ENCODE data around the gene SPAG16. TPM values are rescaled to one million over a fixed set of nuclear protein-coding genes. Genes with fewer than 3 reads are reported as not detected.

SPAG16 gene
- total RNA-seq, 1 experiment from 2014 or later, result 16.0 TPM

- TF ChIP-seq PRRX2 (CRISPR knock-in tag; IDR thresholded peaks at IDR 0.05), result no peak
- TF ChIP-seq ZNF317 (CRISPR knock-in tag; IDR thresholded peaks at IDR 0.05; ENCODE audit: borderline replicate concordance, low read depth), result no peak
- no peak for TF ChIP-seq ESRRA (CRISPR knock-in tag; IDR thresholded peaks at IDR 0.05; ENCODE audit: borderline replicate concordance)
- TF ChIP-seq ZNF138 (CRISPR knock-in tag; conservative IDR thresholded peaks at IDR 0.05), result no peak
- no peak for TF ChIP-seq ZSCAN18 (CRISPR knock-in tag; IDR thresholded peaks at IDR 0.05)
- TF ChIP-seq CTCF (IDR thresholded peaks at IDR 0.05), result peak; percentile 63; the same call in 1 of the 2 replicates
- ATAC-seq (no peak; the same call in 1 of the 2 replicates), DNase-seq (ENCODE audit: low spot score) (peak; percentile 39)
- Mint-ChIP-seq H3K27ac (no peak overlapping the region), H3K4me1 (peaks cover 8% of the 10 kb centered on the region), H3K4me3 (no peak overlapping the region), H3K27me3 (ENCODE audit: low read depth) (no peaks in the 10 kb centered on the region), H3K36me3 (no peaks in the 10 kb centered on the region), H3K9me3 (no peaks in the 10 kb centered on the region)
- ChIA-PET POLR2A (no interaction called here), CTCF (interaction anchor here (0.7 kb wide), 1 partner anchor 38 kb away, joined by 3 read pairs; the partner anchor contains the start of gene SPAG16)
Observed at GRCh38 chr2:213246497-213247281, 37.6 kb upstream of the SPAG16 start.

GRCh38 chr2:213247566-213247965 is 36.7 kb upstream of the SPAG16 start:
- H3K36me3 Mint-ChIP-seq, result no peaks in the 10 kb centered on the region
- no peak for DNase-seq (ENCODE audit: low spot score)
- no peak overlapping the region for H3K27ac Mint-ChIP-seq
- ATAC-seq, result no peak
- peaks cover 17% of the 10 kb centered on the region for H3K4me1 Mint-ChIP-seq
- no peaks in the 10 kb centered on the region for H3K27me3 Mint-ChIP-seq (ENCODE audit: low read depth)
- H3K4me3 Mint-ChIP-seq, result no peak overlapping the region
- ChIA-PET CTCF (interaction anchor here (0.6 kb wide), 1 partner anchor 1561 kb away, joined by 3 read pairs; no protein-coding TSS in a partner anchor), POLR2A (no interaction called here)
- H3K9me3 Mint-ChIP-seq, result no peaks in the 10 kb centered on the region
- TF ChIP-seq ATF1 (CRISPR knock-in tag; IDR thresholded peaks at IDR 0.05), result no peak
- TF ChIP-seq ZNF121 (CRISPR knock-in tag; IDR thresholded peaks at IDR 0.05), result no peak
- TF ChIP-seq, protein P1, sequence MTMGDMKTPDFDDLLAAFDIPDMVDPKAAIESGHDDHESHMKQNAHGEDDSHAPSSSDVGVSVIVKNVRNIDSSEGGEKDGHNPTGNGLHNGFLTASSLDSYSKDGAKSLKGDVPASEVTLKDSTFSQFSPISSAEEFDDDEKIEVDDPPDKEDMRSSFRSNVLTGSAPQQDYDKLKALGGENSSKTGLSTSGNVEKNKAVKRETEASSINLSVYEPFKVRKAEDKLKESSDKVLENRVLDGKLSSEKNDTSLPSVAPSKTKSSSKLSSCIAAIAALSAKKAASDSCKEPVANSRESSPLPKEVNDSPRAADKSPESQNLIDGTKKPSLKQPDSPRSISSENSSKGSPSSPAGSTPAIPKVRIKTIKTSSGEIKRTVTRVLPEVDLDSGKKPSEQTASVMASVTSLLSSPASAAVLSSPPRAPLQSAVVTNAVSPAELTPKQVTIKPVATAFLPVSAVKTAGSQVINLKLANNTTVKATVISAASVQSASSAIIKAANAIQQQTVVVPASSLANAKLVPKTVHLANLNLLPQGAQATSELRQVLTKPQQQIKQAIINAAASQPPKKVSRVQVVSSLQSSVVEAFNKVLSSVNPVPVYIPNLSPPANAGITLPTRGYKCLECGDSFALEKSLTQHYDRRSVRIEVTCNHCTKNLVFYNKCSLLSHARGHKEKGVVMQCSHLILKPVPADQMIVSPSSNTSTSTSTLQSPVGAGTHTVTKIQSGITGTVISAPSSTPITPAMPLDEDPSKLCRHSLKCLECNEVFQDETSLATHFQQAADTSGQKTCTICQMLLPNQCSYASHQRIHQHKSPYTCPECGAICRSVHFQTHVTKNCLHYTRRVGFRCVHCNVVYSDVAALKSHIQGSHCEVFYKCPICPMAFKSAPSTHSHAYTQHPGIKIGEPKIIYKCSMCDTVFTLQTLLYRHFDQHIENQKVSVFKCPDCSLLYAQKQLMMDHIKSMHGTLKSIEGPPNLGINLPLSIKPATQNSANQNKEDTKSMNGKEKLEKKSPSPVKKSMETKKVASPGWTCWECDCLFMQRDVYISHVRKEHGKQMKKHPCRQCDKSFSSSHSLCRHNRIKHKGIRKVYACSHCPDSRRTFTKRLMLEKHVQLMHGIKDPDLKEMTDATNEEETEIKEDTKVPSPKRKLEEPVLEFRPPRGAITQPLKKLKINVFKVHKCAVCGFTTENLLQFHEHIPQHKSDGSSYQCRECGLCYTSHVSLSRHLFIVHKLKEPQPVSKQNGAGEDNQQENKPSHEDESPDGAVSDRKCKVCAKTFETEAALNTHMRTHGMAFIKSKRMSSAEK (CRISPR knock-in tag; IDR thresholded peaks at IDR 0.05; ENCODE audit: borderline replicate concordance), result no peak
- TF ChIP-seq NFATC4 (CRISPR knock-in tag; IDR thresholded peaks at IDR 0.05), result no peak
- no peak for TF ChIP-seq SMAD3 (CRISPR knock-in tag; IDR thresholded peaks at IDR 0.05; ENCODE audit: borderline replicate concordance)
- TF ChIP-seq ZNF138 (CRISPR knock-in tag; conservative IDR thresholded peaks at IDR 0.05), result no peak
- TF ChIP-seq ZNF281 (CRISPR knock-in tag; IDR thresholded peaks at IDR 0.05), result no peak
- no peak for TF ChIP-seq ZNF425 (CRISPR knock-in tag; conservative IDR thresholded peaks at IDR 0.05)
- TF ChIP-seq, protein P2, sequence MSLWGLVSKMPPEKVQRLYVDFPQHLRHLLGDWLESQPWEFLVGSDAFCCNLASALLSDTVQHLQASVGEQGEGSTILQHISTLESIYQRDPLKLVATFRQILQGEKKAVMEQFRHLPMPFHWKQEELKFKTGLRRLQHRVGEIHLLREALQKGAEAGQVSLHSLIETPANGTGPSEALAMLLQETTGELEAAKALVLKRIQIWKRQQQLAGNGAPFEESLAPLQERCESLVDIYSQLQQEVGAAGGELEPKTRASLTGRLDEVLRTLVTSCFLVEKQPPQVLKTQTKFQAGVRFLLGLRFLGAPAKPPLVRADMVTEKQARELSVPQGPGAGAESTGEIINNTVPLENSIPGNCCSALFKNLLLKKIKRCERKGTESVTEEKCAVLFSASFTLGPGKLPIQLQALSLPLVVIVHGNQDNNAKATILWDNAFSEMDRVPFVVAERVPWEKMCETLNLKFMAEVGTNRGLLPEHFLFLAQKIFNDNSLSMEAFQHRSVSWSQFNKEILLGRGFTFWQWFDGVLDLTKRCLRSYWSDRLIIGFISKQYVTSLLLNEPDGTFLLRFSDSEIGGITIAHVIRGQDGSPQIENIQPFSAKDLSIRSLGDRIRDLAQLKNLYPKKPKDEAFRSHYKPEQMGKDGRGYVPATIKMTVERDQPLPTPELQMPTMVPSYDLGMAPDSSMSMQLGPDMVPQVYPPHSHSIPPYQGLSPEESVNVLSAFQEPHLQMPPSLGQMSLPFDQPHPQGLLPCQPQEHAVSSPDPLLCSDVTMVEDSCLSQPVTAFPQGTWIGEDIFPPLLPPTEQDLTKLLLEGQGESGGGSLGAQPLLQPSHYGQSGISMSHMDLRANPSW (CRISPR knock-in tag; conservative IDR thresholded peaks at IDR 0.05; ENCODE audit: low read depth), result no peak
- TF ChIP-seq ATF6 (CRISPR knock-in tag; IDR thresholded peaks at IDR 0.05), result no peak
